OCI-LY7 (cell line): ENCODE measurements around the gene SUGP2. TPM values are rescaled to one million over a fixed set of nuclear protein-coding genes. Genes with fewer than 3 reads are reported as not detected.

ENCODE experiments used
- BruUV-seq: library from RNA; stranded (reverse); fragments of 400-500 nt; replicated peaks from 2 replicates; lab custom pipeline; 2021; lab: Mats Ljungman, UMichigan
- CTCF ChIA-PET: fragments of 300-600 bp; sonication (Branson Sonifier 250); formaldehyde crosslinking; loops from one replicate; lab custom pipeline; 2022; ENCODE audit warnings: antibody characterized with exemption; ENCODE audit not compliant: unreplicated experiment; lab: Charles Lee
- POLR2A ChIA-PET: fragments of 300-600 bp; sonication (Branson Sonifier 250); formaldehyde crosslinking; loops from one replicate; lab custom pipeline; 2022; ENCODE audit warnings: antibody characterized with exemption; lab: Charles Lee
- DNase-seq: peaks from one replicate; pipeline ENCODE4 v3.0.0-alpha.2; 2015; ENCODE audit warnings: low spot score
- H2AFZ ChIP-seq: fragments of 200-600 bp; sonication (generic), shearing (Covaris generic); 2 replicates; pipeline ENCODE4 v1.6.1; 2014; ENCODE audit warnings: mild to moderate bottlenecking, antibody characterized with exemption, low read length, moderate library complexity
- H3K27ac ChIP-seq: fragments of 200-600 bp; sonication (generic); 2 replicates; pipeline ENCODE4 v1.5.1; 2014; ENCODE audit warnings: mixed run types, low read depth, mild to moderate bottlenecking, moderate library complexity, low read length, inconsistent platforms; ENCODE audit not compliant: poor library complexity, severe bottlenecking
- H3K36me3 ChIP-seq: fragments of 200-600 bp; sonication (generic); 2 replicates; pipeline ENCODE4 v1.6.1; 2014; ENCODE audit warnings: mild to moderate bottlenecking, antibody characterized with exemption, low read length, moderate library complexity, mixed read lengths; ENCODE audit not compliant: insufficient read depth
- H3K4me1 ChIP-seq: fragments of 200-600 bp; sonication (generic); 2 replicates; pipeline ENCODE4 v1.5.1; 2014; ENCODE audit warnings: mild to moderate bottlenecking, low read length; ENCODE audit not compliant: insufficient read depth, poor library complexity, severe bottlenecking
- H3K4me2 ChIP-seq: fragments of 200-600 bp; sonication (generic); 2 replicates; pipeline ENCODE4 v1.6.1; 2014; ENCODE audit warnings: mild to moderate bottlenecking, low read length
- H3K4me3 ChIP-seq: fragments of 200-600 bp; sonication (generic); 2 replicates; pipeline ENCODE4 v1.5.1; 2014; ENCODE audit warnings: mild to moderate bottlenecking, low read depth, low read length; ENCODE audit not compliant: poor library complexity, severe bottlenecking
- H3K79me2 ChIP-seq: fragments of 200-600 bp; sonication (generic); 2 replicates; pipeline ENCODE4 v1.6.1; 2016; ENCODE audit warnings: low read depth, mild to moderate bottlenecking, low read length, moderate library complexity, mixed read lengths; ENCODE audit not compliant: insufficient read depth
- H3K9me2 ChIP-seq: fragments of 200-600 bp; sonication (generic); 2 replicates; pipeline ENCODE4 v1.6.1; 2016; ENCODE audit warnings: mild to moderate bottlenecking, low read length, mixed read lengths; ENCODE audit not compliant: insufficient read depth
- H3K9me3 ChIP-seq: fragments of 200-600 bp; sonication (generic); 2 replicates; pipeline ENCODE4 v1.6.1; 2014; ENCODE audit warnings: mild to moderate bottlenecking, mixed run types, low read length, mixed read lengths
- H4K20me1 ChIP-seq: fragments of 200-600 bp; sonication (generic); 2 replicates; pipeline ENCODE4 v1.6.1; 2014; ENCODE audit warnings: mild to moderate bottlenecking, antibody characterized with exemption, low read length, moderate library complexity, mixed read lengths; ENCODE audit not compliant: insufficient read depth
- EZH2phosphoT487 ChIP-seq: fragments of 200-600 bp; sonication (generic); IDR thresholded peaks from 2 replicates; pipeline ENCODE4 v1.6.1; 2018; ENCODE audit warnings: low read depth, borderline replicate concordance, mild to moderate bottlenecking, mixed run types, antibody characterized with exemption, low read length, moderate library complexity, mixed read lengths
- intact Hi-C: fragments of 100-400 bp; cut with micrococcal nuclease; formaldehyde crosslinking; loops from one replicate; pipeline ENCODE4 v1.10.0; 2022; ENCODE audit not compliant: unreplicated experiment
- total RNA-seq, 2 experiments: library from RNA; depleted of rRNA in 1 of 2; stranded (reverse); fragments of >200 nt in 1 of 2; shearing (Covaris generic) in 1 of 2; gene quantifications; 2 replicates each; pipeline ENCODE4 v1.2.3, GENCODE V29; 2014 to 2022
- TF ChIP-seq, protein P1 (sequence below): fragments of 200-600 bp; sonication (generic); conservative IDR thresholded peaks from 2 replicates; pipeline ENCODE4 v1.5.1; 2014; ENCODE audit warnings: mild to moderate bottlenecking, antibody characterized with exemption, low read length, moderate library complexity, mixed read lengths

The SUGP2 gene
- total RNA-seq, 2 experiments from 2014 or later, result 111 to 229 TPM

DNA sequence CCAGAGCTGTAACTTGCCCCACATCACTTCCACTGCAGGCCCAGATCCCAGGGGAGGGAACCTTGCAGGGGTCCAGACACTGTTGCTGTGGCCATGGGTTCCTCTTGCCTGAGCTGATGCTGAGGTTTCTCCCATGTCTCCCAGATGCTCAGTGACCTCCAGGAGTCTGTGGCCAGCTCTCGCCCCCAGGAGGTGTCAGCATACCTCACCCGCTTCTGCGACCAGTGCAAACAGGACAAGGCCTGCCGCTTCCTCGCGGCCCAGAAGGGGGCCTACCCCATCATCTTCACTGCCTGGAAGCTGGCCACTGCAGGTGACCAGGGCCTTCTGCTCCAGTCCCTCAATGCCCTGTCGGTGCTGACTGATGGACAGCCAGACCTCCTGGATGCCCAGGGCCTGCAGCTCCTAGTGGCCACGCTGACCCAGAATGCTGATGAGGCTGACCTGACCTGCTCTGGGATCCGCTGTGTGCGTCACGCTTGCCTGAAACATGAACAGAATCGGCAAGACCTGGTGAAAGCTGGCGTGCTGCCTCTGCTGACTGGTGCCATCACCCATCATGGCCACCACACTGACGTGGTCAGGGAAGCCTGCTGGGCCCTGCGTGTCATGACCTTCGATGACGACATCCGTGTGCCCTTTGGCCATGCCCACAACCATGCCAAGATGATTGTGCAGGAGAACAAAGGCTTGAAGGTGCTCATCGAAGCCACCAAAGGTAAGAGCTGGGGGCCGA lies 18.3 kb upstream of the SUGP2 start:
- no peak overlapping the region for H3K27ac ChIP-seq
- peaks cover 93% of the 10 kb centered on the region for H3K36me3 ChIP-seq
- no peak overlapping the region for H2AFZ ChIP-seq
- H3K9me2 ChIP-seq, result no peaks in the 10 kb centered on the region
- CTCF ChIA-PET, result no interaction called here
- DNase-seq, result no peak
- BruUV-seq, result no TSS peak
- intact Hi-C loops, result no loop called here
- POLR2A ChIA-PET, result no interaction called here
- no peaks in the 10 kb centered on the region for H3K79me2 ChIP-seq
- TF ChIP-seq, protein P1, sequence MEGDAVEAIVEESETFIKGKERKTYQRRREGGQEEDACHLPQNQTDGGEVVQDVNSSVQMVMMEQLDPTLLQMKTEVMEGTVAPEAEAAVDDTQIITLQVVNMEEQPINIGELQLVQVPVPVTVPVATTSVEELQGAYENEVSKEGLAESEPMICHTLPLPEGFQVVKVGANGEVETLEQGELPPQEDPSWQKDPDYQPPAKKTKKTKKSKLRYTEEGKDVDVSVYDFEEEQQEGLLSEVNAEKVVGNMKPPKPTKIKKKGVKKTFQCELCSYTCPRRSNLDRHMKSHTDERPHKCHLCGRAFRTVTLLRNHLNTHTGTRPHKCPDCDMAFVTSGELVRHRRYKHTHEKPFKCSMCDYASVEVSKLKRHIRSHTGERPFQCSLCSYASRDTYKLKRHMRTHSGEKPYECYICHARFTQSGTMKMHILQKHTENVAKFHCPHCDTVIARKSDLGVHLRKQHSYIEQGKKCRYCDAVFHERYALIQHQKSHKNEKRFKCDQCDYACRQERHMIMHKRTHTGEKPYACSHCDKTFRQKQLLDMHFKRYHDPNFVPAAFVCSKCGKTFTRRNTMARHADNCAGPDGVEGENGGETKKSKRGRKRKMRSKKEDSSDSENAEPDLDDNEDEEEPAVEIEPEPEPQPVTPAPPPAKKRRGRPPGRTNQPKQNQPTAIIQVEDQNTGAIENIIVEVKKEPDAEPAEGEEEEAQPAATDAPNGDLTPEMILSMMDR, result no peak
- TF ChIP-seq EZH2phosphoT487, result no peak
- no peaks in the 10 kb centered on the region for H3K9me3 ChIP-seq
- no peak overlapping the region for H3K4me3 ChIP-seq
- H3K4me2 ChIP-seq, result no peak overlapping the region
- H4K20me1 ChIP-seq, result no peaks in the 10 kb centered on the region
- H3K4me1 ChIP-seq, result no peaks in the 10 kb centered on the region

DNA sequence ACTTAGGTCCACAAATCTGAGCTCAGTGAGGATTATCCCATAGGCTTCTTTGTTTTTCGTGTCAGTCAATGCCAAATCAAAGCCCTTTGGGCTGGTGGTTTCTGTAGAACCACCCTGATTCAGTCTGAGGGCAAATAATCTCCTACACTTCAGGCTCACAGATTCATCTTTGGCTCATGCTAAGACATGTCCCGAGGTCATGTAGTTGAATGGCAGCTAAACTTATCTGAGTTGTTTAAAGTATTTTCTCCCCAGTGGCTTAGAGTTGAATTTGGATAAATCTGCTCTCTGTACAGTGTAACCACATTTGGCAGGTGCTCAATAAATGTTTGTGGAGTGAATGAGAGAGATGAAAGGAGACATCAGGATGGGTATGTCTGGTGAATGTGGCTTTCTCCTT lies 17.4 kb upstream of the SUGP2 start:
- no TSS peak for BruUV-seq
- no peaks in the 10 kb centered on the region for H3K9me3 ChIP-seq
- ChIA-PET POLR2A (no interaction called here), CTCF (no interaction called here)
- no peak for DNase-seq
- H3K79me2 ChIP-seq, result no peaks in the 10 kb centered on the region
- intact Hi-C loops, result no loop called here
- H4K20me1 ChIP-seq, result no peaks in the 10 kb centered on the region
- TF ChIP-seq EZH2phosphoT487, result no peak
- TF ChIP-seq, protein P1, result no peak
- H2AFZ ChIP-seq, result no peak overlapping the region
- no peak overlapping the region for H3K27ac ChIP-seq
- no peaks in the 10 kb centered on the region for H3K4me1 ChIP-seq
- no peak overlapping the region for H3K4me2 ChIP-seq
- H3K9me2 ChIP-seq, result no peaks in the 10 kb centered on the region
- H3K36me3 ChIP-seq, result peaks cover 93% of the 10 kb centered on the region
- no peak overlapping the region for H3K4me3 ChIP-seq

DNA sequence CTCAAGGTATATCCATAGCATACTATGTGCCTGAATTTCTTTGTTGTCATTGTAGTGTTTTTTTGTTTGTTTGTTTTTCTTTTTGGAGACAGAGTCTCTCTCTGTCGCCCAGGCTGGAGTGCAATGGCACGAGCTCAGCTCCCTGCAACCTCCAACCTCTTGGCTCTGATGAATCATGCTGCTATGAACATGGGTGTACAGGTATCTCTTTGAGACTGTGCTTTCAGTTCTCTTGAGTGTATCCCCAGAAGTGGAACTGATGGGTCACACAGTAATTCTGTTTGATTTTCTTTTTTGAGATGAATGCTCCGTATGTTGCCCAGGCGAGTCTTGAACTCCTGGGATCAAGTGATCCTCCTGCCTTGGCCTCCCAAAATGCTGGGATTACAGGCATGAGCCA lies 16.8 kb upstream of the SUGP2 start:
- Histone ChIP-seq H2AFZ (no peak overlapping the region), H3K36me3 (peaks cover 90% of the 10 kb centered on the region), H3K27ac (no peak overlapping the region), H3K79me2 (no peaks in the 10 kb centered on the region), H3K9me2 (no peaks in the 10 kb centered on the region), H4K20me1 (no peaks in the 10 kb centered on the region), H3K4me1 (no peaks in the 10 kb centered on the region), H3K4me3 (no peak overlapping the region), H3K9me3 (no peaks in the 10 kb centered on the region), H3K4me2 (no peak overlapping the region)
- no TSS peak for BruUV-seq
- TF ChIP-seq, protein P1, result no peak
- no peak for TF ChIP-seq EZH2phosphoT487
- DNase-seq, result no peak
- ChIA-PET CTCF (no interaction called here), POLR2A (no interaction called here)
- intact Hi-C loops, result no loop called here
